Mesendoderm (in vitro differentiated cells): Measurements from ENCODE around the gene PTPRM.

Experiments
- DNase-seq: peaks from one replicate; pipeline ENCODE4 v3.0.0; 2013
- H2AK5ac ChIP-seq: 2 replicates; pipeline ENCODE4 v1.6.1; 2013; ENCODE audit warnings: low read length, inconsistent platforms
- H2BK120ac ChIP-seq: 2 replicates; pipeline ENCODE4 v1.6.1; 2013; ENCODE audit warnings: low read depth, mild to moderate bottlenecking, low read length, moderate library complexity, mixed read lengths
- H2BK15ac ChIP-seq: replicated peaks from 2 replicates; pipeline ENCODE4 v1.6.1; 2013; ENCODE audit warnings: low read depth, mild to moderate bottlenecking, moderate library complexity
- H2BK5ac ChIP-seq: 2 replicates; pipeline ENCODE4 v1.6.1; 2013; ENCODE audit warnings: low read length, inconsistent platforms
- H3K18ac ChIP-seq: 2 replicates; pipeline ENCODE4 v1.6.1; 2013; ENCODE audit warnings: mild to moderate bottlenecking, low read length, mixed read lengths
- H3K23ac ChIP-seq: one replicate; pipeline ENCODE4 v1.6.1; 2013; ENCODE audit warnings: low read length
- H3K27ac ChIP-seq: 2 replicates; pipeline ENCODE4 v1.5.1; 2013; ENCODE audit warnings: low read depth, mild to moderate bottlenecking, inconsistent platforms, low read length, moderate library complexity
- H3K27me3 ChIP-seq: 2 replicates; pipeline ENCODE4 v1.6.1; 2013; ENCODE audit warnings: low read length, control low read depth, mild to moderate bottlenecking, inconsistent platforms; ENCODE audit not compliant: insufficient read depth, poor library complexity
- H3K36me3 ChIP-seq: 2 replicates; pipeline ENCODE4 v1.6.1; 2013; ENCODE audit warnings: low read length, inconsistent platforms; ENCODE audit not compliant: control insufficient read depth, insufficient read depth
- H3K4ac ChIP-seq: one replicate; pipeline ENCODE4 v1.6.1; 2013; ENCODE audit warnings: low read depth, mild to moderate bottlenecking, low read length, moderate library complexity
- H3K4me1 ChIP-seq: 2 replicates; pipeline ENCODE4 v1.6.1; 2013; ENCODE audit warnings: low read depth, low read length, inconsistent platforms; ENCODE audit not compliant: control insufficient read depth
- H3K4me2 ChIP-seq: 2 replicates; pipeline ENCODE4 v1.6.1; 2013; ENCODE audit warnings: low read length
- H3K4me3 ChIP-seq: 2 replicates; pipeline ENCODE4 v1.5.1; 2013; ENCODE audit warnings: mild to moderate bottlenecking, low read length
- H3K56ac ChIP-seq: one replicate; pipeline ENCODE4 v1.6.1; 2013; ENCODE audit warnings: low read length
- H3K79me1 ChIP-seq: 2 replicates; pipeline ENCODE4 v1.6.1; 2013; ENCODE audit warnings: low read length, inconsistent platforms
- H3K79me2 ChIP-seq: 2 replicates; pipeline ENCODE4 v1.6.1; 2013; ENCODE audit warnings: mild to moderate bottlenecking, low read length; ENCODE audit not compliant: control insufficient read depth, insufficient read depth
- H3K9ac ChIP-seq: 2 replicates; pipeline ENCODE4 v1.6.1; 2013; ENCODE audit warnings: low read length, inconsistent platforms
- H4K5ac ChIP-seq: one replicate; pipeline ENCODE4 v1.6.1; 2013; ENCODE audit warnings: low read length
- H4K8ac ChIP-seq: one replicate; pipeline ENCODE4 v1.6.1; 2013; ENCODE audit warnings: low read depth, mild to moderate bottlenecking, control low read depth, low read length, moderate library complexity
- WGBS: extraction: QIAGEN DNeasy Blood & Tissue Kit; methylation state at CpG from one replicate; pipeline ENCODE4 v1.1.7; 2013; ENCODE audit warnings: low lambda C conversion rate, missing lambda C conversion rate; ENCODE audit not compliant: insufficient coverage; ENCODE audit errors: extremely low coverage; 5-methylcytosine and 5-hydroxymethylcytosine counted together

PTPRM gene

DNA sequence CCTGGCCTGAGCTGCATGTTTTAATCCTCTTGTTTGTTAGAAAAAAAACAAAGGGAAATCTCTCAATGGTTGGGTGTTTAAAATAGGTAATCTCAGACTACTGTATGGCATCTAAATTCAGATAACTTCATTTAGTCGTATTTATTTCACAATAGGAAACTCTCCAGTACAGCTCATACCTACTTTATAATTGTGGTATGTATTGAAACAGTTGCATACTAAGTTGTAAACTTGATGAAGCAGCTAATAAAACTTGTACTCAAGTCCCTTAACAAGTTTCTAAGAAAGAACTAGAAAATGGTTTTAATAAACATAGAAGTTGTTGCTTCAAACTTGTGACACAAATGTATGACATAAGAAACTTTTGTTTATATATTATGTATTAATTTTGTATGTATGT lies 334.5 kb downstream of the PTPRM start:
- no peaks in the 10 kb centered on the region for H3K79me1 ChIP-seq
- no peak overlapping the region for H3K4ac ChIP-seq
- no peak overlapping the region for H2BK120ac ChIP-seq
- WGBS = no CpG with 5 or more reads among the region's 1 CpG
- no peak overlapping the region for H3K9ac ChIP-seq
- peaks cover 6% of the 10 kb centered on the region for H3K4me1 ChIP-seq
- H3K18ac ChIP-seq = no peak overlapping the region
- no peak overlapping the region for H3K4me3 ChIP-seq
- no peak overlapping the region for H3K23ac ChIP-seq
- H4K5ac ChIP-seq = no peak overlapping the region
- H3K27ac ChIP-seq = no peak overlapping the region
- no peak overlapping the region for H3K56ac ChIP-seq
- no peaks in the 10 kb centered on the region for H3K79me2 ChIP-seq
- no peak overlapping the region for H2AK5ac ChIP-seq
- H3K27me3 ChIP-seq = no peaks in the 10 kb centered on the region
- H4K8ac ChIP-seq = no peak overlapping the region
- H3K4me2 ChIP-seq = no peak overlapping the region
- H2BK5ac ChIP-seq = no peak overlapping the region
- no peak overlapping the region for H2BK15ac ChIP-seq
- no peak for DNase-seq
- no peaks in the 10 kb centered on the region for H3K36me3 ChIP-seq

GRCh38 chr18:7902399-7902839 lies 335.3 kb downstream of the PTPRM start:
- H3K9ac ChIP-seq = no peak overlapping the region
- WGBS = no CpG with 5 or more reads among the region's 5 CpGs
- no peak overlapping the region for H3K23ac ChIP-seq
- no peaks in the 10 kb centered on the region for H3K27me3 ChIP-seq
- H3K27ac ChIP-seq = no peak overlapping the region
- H2BK5ac ChIP-seq = no peak overlapping the region
- H3K4ac ChIP-seq = no peak overlapping the region
- no peaks in the 10 kb centered on the region for H3K79me1 ChIP-seq
- no peak overlapping the region for H4K5ac ChIP-seq
- no peaks in the 10 kb centered on the region for H3K79me2 ChIP-seq
- no peak overlapping the region for H2AK5ac ChIP-seq
- no peak overlapping the region for H3K56ac ChIP-seq
- no peak for DNase-seq
- H3K4me1 ChIP-seq = no peaks in the 10 kb centered on the region
- H3K4me3 ChIP-seq = no peak overlapping the region
- H3K18ac ChIP-seq = no peak overlapping the region
- no peaks in the 10 kb centered on the region for H3K36me3 ChIP-seq
- no peak overlapping the region for H2BK120ac ChIP-seq
- no peak overlapping the region for H4K8ac ChIP-seq
- no peak overlapping the region for H3K4me2 ChIP-seq
- H2BK15ac ChIP-seq = no peak overlapping the region

- WGBS = no CpG with 5 or more reads among the region's 2 CpGs
- Histone ChIP-seq H3K9ac (no peak overlapping the region), H3K79me2 (no peaks in the 10 kb centered on the region), H3K4ac (no peak overlapping the region), H3K27me3 (no peaks in the 10 kb centered on the region), H2AK5ac (no peak overlapping the region), H3K4me1 (no peaks in the 10 kb centered on the region), H3K79me1 (no peaks in the 10 kb centered on the region), H3K27ac (no peak overlapping the region), H2BK5ac (no peak overlapping the region), H4K5ac (no peak overlapping the region), H3K36me3 (no peaks in the 10 kb centered on the region), H3K4me3 (no peak overlapping the region), H3K23ac (no peak overlapping the region), H4K8ac (no peak overlapping the region), H3K4me2 (no peak overlapping the region), H2BK120ac (no peak overlapping the region), H2BK15ac (no peak overlapping the region), H3K56ac (no peak overlapping the region), H3K18ac (no peak overlapping the region)
- no peak for DNase-seq
These were observed 337.4 kb downstream of the PTPRM start for GRCh38 chr18:7904529-7904928.

DNA sequence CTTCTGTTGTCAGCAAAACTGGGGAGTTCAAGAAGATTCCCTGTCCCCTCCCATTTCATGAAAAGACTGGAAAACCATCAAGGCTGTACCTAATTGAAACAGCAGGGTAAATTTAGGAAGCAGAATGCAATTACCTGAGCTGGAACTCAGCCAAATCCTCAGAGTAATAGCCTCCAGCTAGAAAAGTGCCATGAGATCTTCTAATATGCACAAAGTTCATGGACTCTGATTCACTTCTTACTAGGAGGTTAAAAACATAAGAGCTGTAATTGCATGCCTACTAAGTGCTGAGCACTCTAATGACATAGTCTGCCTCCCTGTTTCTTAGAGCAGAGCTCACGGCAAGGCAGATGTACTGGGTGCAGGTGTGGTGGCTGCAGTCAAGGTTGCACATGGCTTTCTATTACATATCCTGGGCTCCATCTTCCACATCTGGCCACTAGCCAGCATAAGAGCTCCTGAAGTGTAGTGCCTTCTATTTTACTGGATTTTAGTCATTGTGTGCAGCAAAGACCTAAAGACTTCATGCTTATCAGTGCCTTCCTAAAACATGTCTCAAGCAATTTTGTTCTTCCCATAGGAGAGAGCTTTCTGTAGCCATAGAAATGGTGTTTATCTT lies 341.7 kb downstream of the PTPRM start:
- H2AK5ac ChIP-seq = no peak overlapping the region
- no peaks in the 10 kb centered on the region for H3K79me2 ChIP-seq
- DNase-seq = no peak
- no peak overlapping the region for H3K4me2 ChIP-seq
- no peak overlapping the region for H4K8ac ChIP-seq
- H3K18ac ChIP-seq = no peak overlapping the region
- no peaks in the 10 kb centered on the region for H3K36me3 ChIP-seq
- H3K79me1 ChIP-seq = no peaks in the 10 kb centered on the region
- no peak overlapping the region for H3K23ac ChIP-seq
- WGBS = no CpG with 5 or more reads among the region's 1 CpG
- no peak overlapping the region for H2BK15ac ChIP-seq
- H3K27ac ChIP-seq = no peak overlapping the region
- no peak overlapping the region for H2BK120ac ChIP-seq
- H3K4me3 ChIP-seq = no peak overlapping the region
- no peak overlapping the region for H3K4ac ChIP-seq
- H3K4me1 ChIP-seq = no peaks in the 10 kb centered on the region
- H2BK5ac ChIP-seq = no peak overlapping the region
- H3K9ac ChIP-seq = no peak overlapping the region
- no peaks in the 10 kb centered on the region for H3K27me3 ChIP-seq
- no peak overlapping the region for H3K56ac ChIP-seq
- H4K5ac ChIP-seq = no peak overlapping the region

DNA sequence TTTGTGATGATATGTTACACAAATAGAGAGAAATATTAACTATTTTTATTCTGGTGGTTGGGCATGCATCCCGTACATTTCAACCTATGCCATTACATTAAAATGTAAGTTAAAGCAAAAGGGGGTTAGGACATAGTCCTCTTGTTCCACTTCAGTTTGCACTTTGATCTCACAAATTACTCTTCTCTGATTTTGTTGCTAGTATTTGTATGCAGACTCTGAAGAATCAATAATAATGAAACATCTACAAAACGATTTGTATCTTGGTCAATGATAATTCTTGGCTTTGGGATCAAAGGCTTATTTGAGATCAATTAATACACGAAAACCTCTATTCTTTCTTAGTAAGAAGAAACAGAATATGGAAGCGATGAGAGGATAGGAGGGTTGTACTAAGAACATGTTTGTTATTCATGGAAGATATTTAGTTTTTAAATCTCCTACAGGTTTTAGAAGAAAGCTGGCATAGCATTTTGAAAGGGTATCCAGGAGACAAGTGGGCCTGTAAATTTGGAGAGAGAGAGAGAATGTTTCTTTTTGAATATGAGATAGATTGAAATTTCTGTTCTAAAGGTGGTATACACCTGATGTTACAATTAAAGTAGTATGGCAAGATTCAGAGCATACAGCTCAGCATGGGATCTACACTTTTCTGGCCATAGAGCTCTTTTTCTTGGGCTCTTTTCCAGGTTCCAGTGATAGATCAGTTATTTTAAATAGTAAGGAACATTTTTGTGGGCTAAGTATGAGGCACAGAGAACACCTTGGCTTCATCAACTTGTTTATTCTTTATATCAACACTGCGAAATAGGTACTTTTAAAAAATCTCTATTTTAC lies 347.9 kb downstream of the PTPRM start:
- H2AK5ac ChIP-seq = no peak overlapping the region
- no peak overlapping the region for H3K4me2 ChIP-seq
- no peak overlapping the region for H3K4me3 ChIP-seq
- no peak overlapping the region for H3K27ac ChIP-seq
- H3K9ac ChIP-seq = no peak overlapping the region
- H2BK5ac ChIP-seq = no peak overlapping the region
- H3K23ac ChIP-seq = no peak overlapping the region
- no peak overlapping the region for H2BK15ac ChIP-seq
- no peak overlapping the region for H2BK120ac ChIP-seq
- no peaks in the 10 kb centered on the region for H3K79me1 ChIP-seq
- H3K27me3 ChIP-seq = no peaks in the 10 kb centered on the region
- no peak overlapping the region for H3K56ac ChIP-seq
- DNase-seq = no peak
- no CpG with 5 or more reads among the region's 5 CpGs for WGBS
- H4K5ac ChIP-seq = no peak overlapping the region
- H4K8ac ChIP-seq = no peak overlapping the region
- H3K4ac ChIP-seq = no peak overlapping the region
- no peak overlapping the region for H3K18ac ChIP-seq
- no peaks in the 10 kb centered on the region for H3K4me1 ChIP-seq
- H3K79me2 ChIP-seq = no peaks in the 10 kb centered on the region
- no peaks in the 10 kb centered on the region for H3K36me3 ChIP-seq
